Measurements from ENCODE around the gene YWHAE. TPM values are rescaled to one million over a fixed set of nuclear protein-coding genes. Genes with fewer than 3 reads are reported as not detected.

Gene YWHAE
- total RNA-seq, 1 experiment from 2014 or later, result 210 TPM

GRCh38 chr17:1304962-1305563 lies 95.0 kb downstream of the YWHAE start:
- Histone ChIP-seq H3K27ac (ENCODE audit: low read length) (no peak overlapping the region), H3K4me3 (ENCODE audit: low read length) (no peak overlapping the region), H3K4me2 (ENCODE audit: low read length) (no peak overlapping the region), H3K9ac (ENCODE audit: low read length) (no peak overlapping the region), H3K36me3 (ENCODE audit: low read depth, low read length) (no peaks in the 10 kb centered on the region), H3K4me1 (ENCODE audit: insufficient read depth, low read length) (no peaks in the 10 kb centered on the region), H3F3A (ENCODE audit: low read length, unreplicated experiment) (no peaks in the 10 kb centered on the region), H3K9me2 (replicated peaks; ENCODE audit: low read length) (no peaks in the 10 kb centered on the region), H3K79me2 (ENCODE audit: low read length) (no peaks in the 10 kb centered on the region), H4K20me1 (ENCODE audit: low read length) (no peaks in the 10 kb centered on the region), H2AFZ (ENCODE audit: low read length) (no peak overlapping the region), H3K9me3 (ENCODE audit: low read length) (no peaks in the 10 kb centered on the region), H3K27me3 (ENCODE audit: low read length) (no peaks in the 10 kb centered on the region)
- CTCF ChIA-PET, result no interaction called here
- DNase-seq, result no peak
- POLR2A ChIA-PET (ENCODE audit: unreplicated experiment), result no interaction called here
- TF ChIP-seq, protein P1, sequence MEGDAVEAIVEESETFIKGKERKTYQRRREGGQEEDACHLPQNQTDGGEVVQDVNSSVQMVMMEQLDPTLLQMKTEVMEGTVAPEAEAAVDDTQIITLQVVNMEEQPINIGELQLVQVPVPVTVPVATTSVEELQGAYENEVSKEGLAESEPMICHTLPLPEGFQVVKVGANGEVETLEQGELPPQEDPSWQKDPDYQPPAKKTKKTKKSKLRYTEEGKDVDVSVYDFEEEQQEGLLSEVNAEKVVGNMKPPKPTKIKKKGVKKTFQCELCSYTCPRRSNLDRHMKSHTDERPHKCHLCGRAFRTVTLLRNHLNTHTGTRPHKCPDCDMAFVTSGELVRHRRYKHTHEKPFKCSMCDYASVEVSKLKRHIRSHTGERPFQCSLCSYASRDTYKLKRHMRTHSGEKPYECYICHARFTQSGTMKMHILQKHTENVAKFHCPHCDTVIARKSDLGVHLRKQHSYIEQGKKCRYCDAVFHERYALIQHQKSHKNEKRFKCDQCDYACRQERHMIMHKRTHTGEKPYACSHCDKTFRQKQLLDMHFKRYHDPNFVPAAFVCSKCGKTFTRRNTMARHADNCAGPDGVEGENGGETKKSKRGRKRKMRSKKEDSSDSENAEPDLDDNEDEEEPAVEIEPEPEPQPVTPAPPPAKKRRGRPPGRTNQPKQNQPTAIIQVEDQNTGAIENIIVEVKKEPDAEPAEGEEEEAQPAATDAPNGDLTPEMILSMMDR (conservative IDR thresholded peaks at IDR 0.05; ENCODE audit: low read depth, low read length), result no peak
- TF ChIP-seq EZH2 (IDR thresholded peaks at IDR 0.05; ENCODE audit: low read length, unreplicated experiment), result no peak
- no peak for TF ChIP-seq EZH2phosphoT487 (IDR thresholded peaks at IDR 0.05; ENCODE audit: borderline replicate concordance, low read length)
- intact Hi-C loops (cut with micrococcal nuclease), result no loop called here
- BruUV-seq (replicated peaks), result no TSS peak
- no peak for ATAC-seq

- H3K27me3 ChIP-seq (ENCODE audit: low read length), result no peaks in the 10 kb centered on the region
- H4K20me1 ChIP-seq (ENCODE audit: low read length), result no peaks in the 10 kb centered on the region
- no peaks in the 10 kb centered on the region for H3K79me2 ChIP-seq (ENCODE audit: low read length)
- no TSS peak for BruUV-seq (replicated peaks)
- H3F3A ChIP-seq (ENCODE audit: low read length, unreplicated experiment), result no peaks in the 10 kb centered on the region
- ChIA-PET CTCF (no interaction called here), POLR2A (ENCODE audit: unreplicated experiment) (no interaction called here)
- H3K27ac ChIP-seq (ENCODE audit: low read length), result no peak overlapping the region
- no peak for DNase-seq
- no peak overlapping the region for H3K4me3 ChIP-seq (ENCODE audit: low read length)
- H3K9me2 ChIP-seq (replicated peaks; ENCODE audit: low read length), result no peaks in the 10 kb centered on the region
- ATAC-seq, result no peak
- intact Hi-C loops (cut with micrococcal nuclease), result no loop called here
- H3K36me3 ChIP-seq (ENCODE audit: low read depth, low read length), result no peaks in the 10 kb centered on the region
- no peak overlapping the region for H2AFZ ChIP-seq (ENCODE audit: low read length)
- no peak overlapping the region for H3K4me2 ChIP-seq (ENCODE audit: low read length)
- H3K4me1 ChIP-seq (ENCODE audit: insufficient read depth, low read length), result no peaks in the 10 kb centered on the region
- no peak overlapping the region for H3K9ac ChIP-seq (ENCODE audit: low read length)
- TF ChIP-seq, protein P1 (conservative IDR thresholded peaks at IDR 0.05; ENCODE audit: low read depth, low read length), result no peak
- TF ChIP-seq EZH2 (IDR thresholded peaks at IDR 0.05; ENCODE audit: low read length, unreplicated experiment), result no peak
- no peak for TF ChIP-seq EZH2phosphoT487 (IDR thresholded peaks at IDR 0.05; ENCODE audit: borderline replicate concordance, low read length)
- H3K9me3 ChIP-seq (ENCODE audit: low read length), result no peaks in the 10 kb centered on the region
Measured at GRCh38 chr17:1304522-1304921, 95.5 kb downstream of the YWHAE start.

- no peaks in the 10 kb centered on the region for H3K27me3 ChIP-seq (ENCODE audit: low read length)
- POLR2A ChIA-PET (ENCODE audit: unreplicated experiment), result no interaction called here
- no peak overlapping the region for H3K27ac ChIP-seq (ENCODE audit: low read length)
- no peak overlapping the region for H3K4me2 ChIP-seq (ENCODE audit: low read length)
- H3K36me3 ChIP-seq (ENCODE audit: low read depth, low read length), result no peaks in the 10 kb centered on the region
- H3K9me2 ChIP-seq (replicated peaks; ENCODE audit: low read length), result no peaks in the 10 kb centered on the region
- no peak for ATAC-seq
- H3K79me2 ChIP-seq (ENCODE audit: low read length), result no peaks in the 10 kb centered on the region
- H2AFZ ChIP-seq (ENCODE audit: low read length), result no peak overlapping the region
- TF ChIP-seq, protein P1 (conservative IDR thresholded peaks at IDR 0.05; ENCODE audit: low read depth, low read length), result no peak
- TF ChIP-seq EZH2phosphoT487 (IDR thresholded peaks at IDR 0.05; ENCODE audit: borderline replicate concordance, low read length) (no peak), EZH2 (IDR thresholded peaks at IDR 0.05; ENCODE audit: low read length, unreplicated experiment) (no peak)
- no peak for DNase-seq
- H3K9ac ChIP-seq (ENCODE audit: low read length), result no peak overlapping the region
- H4K20me1 ChIP-seq (ENCODE audit: low read length), result no peaks in the 10 kb centered on the region
- no peaks in the 10 kb centered on the region for H3K9me3 ChIP-seq (ENCODE audit: low read length)
- H3K4me3 ChIP-seq (ENCODE audit: low read length), result no peak overlapping the region
- H3F3A ChIP-seq (ENCODE audit: low read length, unreplicated experiment), result no peaks in the 10 kb centered on the region
- intact Hi-C loops (cut with micrococcal nuclease), result no loop called here
- no TSS peak for BruUV-seq (replicated peaks)
- no peaks in the 10 kb centered on the region for H3K4me1 ChIP-seq (ENCODE audit: insufficient read depth, low read length)
- CTCF ChIA-PET, result no interaction called here
Measured at GRCh38 chr17:1302761-1303160, 97.3 kb downstream of the YWHAE start.

Measured in PC-3 (cell line).